Tongue (tissue), 2 donors: Measurements from ENCODE around the gene TMEM156. TPM values are rescaled to one million over a fixed set of nuclear protein-coding genes. Genes with fewer than 3 reads are reported as not detected.

Experiments
- DNase-seq: peaks from one replicate; pipeline ENCODE4 v3.0.0-alpha.2; 2015
- total RNA-seq: library from RNA; depleted of rRNA; stranded (reverse); fragments of >200 nt; gene quantifications from one replicate; pipeline ENCODE4 v1.2.3, GENCODE V29; 2014

The TMEM156 gene
- total RNA-seq = 1.6 TPM

- DNase-seq = no peak
Observed at GRCh38 chr4:39032218-39033085, at the start of gene TMEM156. TSS of gene TMEM156 (minus strand) at chr4:39032409. CDS start at chr4:39032313, 96 bp downstream.

DNA sequence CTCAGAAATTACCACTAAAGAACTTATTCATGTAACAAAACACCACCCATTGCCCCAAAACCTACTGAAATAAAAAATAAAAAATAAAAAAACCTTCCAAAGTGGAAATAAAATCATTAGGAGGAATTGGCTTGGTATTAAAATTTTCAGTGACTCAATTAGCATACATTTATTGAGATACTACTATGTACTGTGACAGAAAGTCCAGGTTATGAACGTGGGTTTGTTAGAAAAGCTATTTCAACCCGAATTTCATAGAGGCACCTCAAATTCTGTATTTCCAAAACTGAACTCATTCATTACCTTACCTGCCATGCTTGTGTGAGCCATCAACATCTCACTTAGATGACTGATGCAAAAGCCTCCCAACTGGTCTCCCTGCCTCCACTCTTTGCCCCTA lies 46.6 kb upstream of the TMEM156 start:
- DNase-seq = no peak

GRCh38 chr4:39068907-39069306 lies 36.7 kb upstream of the TMEM156 start:
- DNase-seq = no peak

DNA sequence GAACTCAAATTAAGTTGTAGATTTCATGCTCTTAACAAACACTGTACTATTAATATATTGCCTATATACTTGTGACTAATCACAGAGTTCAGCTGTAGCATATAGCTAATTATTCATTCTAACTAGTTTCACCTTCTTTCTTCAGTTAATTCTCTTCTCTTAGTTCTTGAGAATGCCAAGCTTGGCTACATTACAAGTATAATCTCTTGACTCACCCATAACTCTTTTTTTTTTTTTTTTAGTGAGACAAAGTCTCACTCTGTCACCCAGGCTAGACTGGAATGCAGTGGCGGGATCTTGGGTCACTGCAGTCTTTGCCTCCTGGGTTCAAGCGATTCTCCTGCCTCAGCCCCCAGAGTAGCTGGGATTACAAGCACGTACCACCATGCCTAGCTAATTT lies 35.2 kb upstream of the TMEM156 start:
- DNase-seq = no peak

DNA sequence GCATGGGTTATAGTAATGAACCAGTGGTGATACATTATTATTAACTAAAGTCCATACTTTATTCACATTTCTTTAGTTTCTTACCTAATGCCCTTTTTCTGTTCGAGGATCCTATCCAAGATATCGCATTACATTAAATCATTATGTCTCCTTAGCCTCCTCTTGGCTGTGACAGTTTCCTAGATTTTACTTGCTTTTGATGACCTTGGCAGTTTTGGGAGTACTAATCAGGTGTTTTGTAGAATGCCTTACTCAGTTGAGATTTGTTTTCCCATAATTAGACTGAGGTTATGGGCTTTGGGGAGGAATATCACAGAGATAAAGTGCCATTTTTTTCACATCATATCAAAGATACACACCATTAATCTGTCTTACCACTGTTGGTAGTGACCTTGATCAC lies 34.8 kb upstream of the TMEM156 start:
- DNase-seq = no peak

DNA sequence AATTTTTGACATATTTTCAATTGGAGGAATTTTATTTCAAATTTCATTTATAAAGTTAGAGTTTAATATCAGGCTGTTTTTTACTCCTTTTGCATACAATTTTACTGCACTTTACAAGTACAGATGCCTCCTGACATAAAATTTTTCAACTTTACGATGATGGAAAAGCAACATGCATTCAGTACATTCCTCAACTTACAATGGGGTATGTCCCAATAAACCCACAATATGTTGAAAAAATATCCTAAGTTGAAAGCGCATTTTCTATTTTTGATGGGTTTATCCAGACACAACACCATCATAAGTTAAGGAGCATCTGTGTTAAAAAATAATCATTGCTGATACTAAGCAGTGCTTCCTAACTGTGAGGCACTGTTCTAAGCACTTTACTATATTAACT lies 34.2 kb upstream of the TMEM156 start:
- DNase-seq = no peak

- DNase-seq = no peak
Observed at GRCh38 chr4:39063430-39063829, 31.2 kb upstream of the TMEM156 start.

DNA sequence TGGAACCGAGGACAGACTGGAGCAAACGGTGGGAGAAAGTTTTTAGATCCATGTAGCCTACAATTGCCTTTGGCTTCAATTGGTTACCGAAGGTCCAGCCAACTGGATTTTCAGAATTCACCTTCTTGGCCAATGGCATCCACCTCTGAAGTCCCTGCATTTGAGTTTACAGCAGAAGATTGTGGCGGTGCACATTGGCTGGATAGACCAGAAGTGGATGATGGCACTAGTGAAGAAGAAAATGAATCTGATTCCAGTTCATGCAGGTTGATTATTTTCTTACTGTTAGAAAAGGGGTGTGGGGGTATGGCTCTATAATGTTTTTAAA lies 30.5 kb upstream of the TMEM156 start:
- no peak for DNase-seq

- peak; percentile 54 for DNase-seq
Observed at GRCh38 chr4:39062094-39062769, 30.0 kb upstream of the TMEM156 start, which contains the start of gene KLHL5. TSS of gene KLHL5 (plus strand) at chr4:39062232. CDS start at chr4:39062653, 421 bp downstream.

- no peak for DNase-seq
Observed at GRCh38 chr4:39061457-39061856, 29.2 kb upstream of the TMEM156 start.

GRCh38 chr4:39056023-39056422 lies 23.8 kb upstream of the TMEM156 start:
- DNase-seq = no peak

GRCh38 chr4:39054497-39054896 lies 22.3 kb upstream of the TMEM156 start:
- DNase-seq = no peak

GRCh38 chr4:39053983-39054382 lies 21.8 kb upstream of the TMEM156 start:
- no peak for DNase-seq

DNA sequence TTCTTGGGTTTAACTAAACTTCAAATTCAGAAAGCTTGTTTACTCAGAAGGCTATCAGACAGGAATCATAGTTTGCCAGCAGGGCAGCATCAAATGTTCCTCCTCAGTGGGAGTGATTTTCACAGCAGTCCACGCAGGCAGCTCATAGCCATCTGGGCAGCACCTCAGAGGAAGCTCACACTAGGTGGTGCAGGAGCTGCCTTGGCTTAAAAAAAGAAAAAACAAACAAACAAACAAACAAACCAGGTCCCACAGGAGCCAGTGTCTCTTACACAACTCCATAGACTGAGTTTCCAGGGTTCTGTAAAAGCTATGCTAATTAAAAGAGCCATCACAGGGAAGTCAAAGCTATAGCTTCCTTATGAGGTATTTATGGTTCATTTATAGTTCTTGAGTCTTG lies 19.3 kb upstream of the TMEM156 start:
- no peak for DNase-seq

- DNase-seq = no peak
Observed at GRCh38 chr4:39050590-39050989, 18.4 kb upstream of the TMEM156 start.

GRCh38 chr4:39048311-39048710 lies 16.1 kb upstream of the TMEM156 start:
- DNase-seq = no peak

GRCh38 chr4:39047681-39048080 lies 15.5 kb upstream of the TMEM156 start:
- DNase-seq = no peak

GRCh38 chr4:39046249-39046648 lies 14.0 kb upstream of the TMEM156 start:
- DNase-seq = no peak

DNA sequence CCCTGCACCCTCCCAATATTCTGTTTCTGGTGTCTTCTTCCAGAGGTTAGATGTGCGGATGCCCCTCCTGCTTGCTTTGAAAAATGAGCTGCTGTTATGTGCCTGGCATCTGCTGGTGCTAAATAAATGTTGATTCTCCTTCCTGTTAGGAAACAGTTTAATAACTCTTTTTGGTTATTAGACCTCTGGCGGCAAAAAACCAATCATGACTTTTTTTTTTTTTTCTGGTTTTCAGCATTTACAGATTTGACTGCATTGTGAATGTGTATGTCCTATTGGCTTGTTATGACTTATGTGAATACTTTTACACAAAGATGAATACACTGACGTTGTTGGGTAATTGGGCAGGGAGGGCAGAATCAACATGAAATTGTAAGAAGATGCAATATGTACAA lies 13.6 kb upstream of the TMEM156 start:
- no peak for DNase-seq

- peak; percentile 53 for DNase-seq
Observed at GRCh38 chr4:39044956-39045826, 13.0 kb upstream of the TMEM156 start.

- peak; percentile 93 for DNase-seq
Observed at GRCh38 chr4:39044364-39044955, 12.3 kb upstream of the TMEM156 start.

DNA sequence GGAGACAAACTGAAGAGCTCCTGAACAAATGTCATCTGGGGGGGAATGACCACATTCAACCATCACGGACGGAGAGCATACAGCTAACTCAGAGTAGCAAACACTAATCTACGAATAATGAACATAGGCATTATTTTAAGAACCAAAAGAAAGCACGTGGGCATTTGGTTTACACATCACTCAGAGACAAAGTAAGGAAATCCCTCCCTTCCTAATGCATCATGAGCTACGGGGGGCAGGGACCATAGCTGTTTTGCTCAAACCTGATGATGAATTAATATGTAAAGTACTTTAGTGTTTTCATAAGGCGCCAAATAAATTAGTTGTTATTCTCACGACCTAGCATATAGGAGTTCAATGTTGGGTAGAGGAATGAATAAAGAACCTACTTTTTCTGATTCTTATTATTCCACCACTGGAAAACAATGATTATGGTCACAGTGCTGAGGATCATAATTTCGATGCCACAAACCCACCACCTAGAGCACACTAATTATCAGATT lies 11.7 kb upstream of the TMEM156 start:
- peak; percentile 18 for DNase-seq
